Measurements from ENCODE around the gene OVOL1. TPM values are rescaled to one million over a fixed set of nuclear protein-coding genes. Genes with fewer than 3 reads are reported as not detected.

OVOL1 gene
- total and polyA plus RNA-seq, 4 experiments from 2014 or later: not detected

GRCh38 chr11:65786008-65786785 is 666 bp upstream of the OVOL1 start:
- intact Hi-C loops (cut with micrococcal nuclease): no loop called here
- Histone ChIP-seq H3K27me3 (ENCODE audit: insufficient read depth, low read length) (peaks cover 20% of the 10 kb centered on the region), H3K36me3 (ENCODE audit: insufficient read depth, low read length) (no peaks in the 10 kb centered on the region), H3K9me3 (ENCODE audit: control insufficient read depth in 1 of 2, low read length in 2 of 2) (no peaks in the 10 kb centered on the region), H3K4me3 (ENCODE audit: low read length in 2 of 2) (no peak overlapping the region), H3K4me1 (ENCODE audit: insufficient read depth, low read length) (peaks cover 35% of the 10 kb centered on the region), H3K27ac (ENCODE audit: low read depth, low read length) (no peak overlapping the region)
- peak overlapping the region in 2 of 7 donors; percentile 13 to 58 for H3K27ac Mint-ChIP-seq
- H3K4me1 Mint-ChIP-seq: peaks cover 15 to 45% (median 31%) of the 10 kb centered on the region in 4 donors
- peak overlapping the region; percentile 15 to 84 (median 62) for H3K4me3 Mint-ChIP-seq
- no peaks in the 10 kb centered on the region for H3K9me3 Mint-ChIP-seq
- CTCF ChIA-PET (ENCODE audit: partially characterized antibody): no interaction called here
- POLR2A ChIA-PET (ENCODE audit: partially characterized antibody): no interaction called here
- no peaks in the 10 kb centered on the region for H3K36me3 Mint-ChIP-seq
- peak in 1 of 5 donors; percentile 22 for DNase-seq
- peaks cover 16 to 18% of the 10 kb centered on the region in 2 donors for H3K27me3 Mint-ChIP-seq

GRCh38 chr11:65787649-65788622 is 1.1 kb downstream of the OVOL1 start:
- no peaks in the 10 kb centered on the region for H3K9me3 Mint-ChIP-seq
- H3K4me3 Mint-ChIP-seq: peak overlapping the region; percentile 71 to 93 (median 83)
- intact Hi-C loops (cut with micrococcal nuclease): no loop called here
- no peak for DNase-seq
- Histone ChIP-seq H3K4me3 (ENCODE audit: low read length in 2 of 2) (no peak overlapping the region), H3K4me1 (ENCODE audit: insufficient read depth, low read length) (peaks cover 41% of the 10 kb centered on the region), H3K36me3 (ENCODE audit: insufficient read depth, low read length) (no peaks in the 10 kb centered on the region), H3K9me3 (ENCODE audit: control insufficient read depth in 1 of 2, low read length in 2 of 2) (no peaks in the 10 kb centered on the region), H3K27ac (ENCODE audit: low read depth, low read length) (no peak overlapping the region), H3K27me3 (ENCODE audit: insufficient read depth, low read length) (peaks cover 20% of the 10 kb centered on the region)
- no peaks in the 10 kb centered on the region for H3K36me3 Mint-ChIP-seq
- peaks cover 18% of the 10 kb centered on the region in 2 donors for H3K27me3 Mint-ChIP-seq
- ChIA-PET POLR2A (ENCODE audit: partially characterized antibody) (interaction anchor here (0.6 to 1.2 kb wide), 4 partner anchors 7 to 46 kb away, joined by 3 to 4 read pairs (median 4); partner anchors contain the start of genes AP5B1 and SNX32), CTCF (ENCODE audit: partially characterized antibody) (interaction anchor here (1.8 to 2.3 kb wide), 3 partner anchors 8 to 30 kb away, joined by 5 to 10 read pairs (median 10); partner anchors contain the start of gene AP5B1)
- H3K4me1 Mint-ChIP-seq: peaks cover 15 to 56% (median 34%) of the 10 kb centered on the region in 4 donors
- peak overlapping the region in 3 of 7 donors; percentile 14 to 68 (median 29) for H3K27ac Mint-ChIP-seq

- Histone ChIP-seq H3K9me3 (ENCODE audit: control insufficient read depth in 1 of 2, low read length in 2 of 2) (no peaks in the 10 kb centered on the region), H3K27ac (ENCODE audit: low read depth, low read length) (no peak overlapping the region), H3K4me1 (ENCODE audit: insufficient read depth, low read length) (peaks cover 41% of the 10 kb centered on the region), H3K36me3 (ENCODE audit: insufficient read depth, low read length) (no peaks in the 10 kb centered on the region), H3K27me3 (ENCODE audit: insufficient read depth, low read length) (peaks cover 20% of the 10 kb centered on the region), H3K4me3 (ENCODE audit: low read length in 2 of 2) (no peak overlapping the region)
- Mint-ChIP-seq H3K27ac (peak overlapping the region in 1 of 7 donors; percentile 70), H3K4me1 (peaks cover 12 to 52% (median 31%) of the 10 kb centered on the region in 4 donors), H3K4me3 (peak overlapping the region in 2 of 8 donors; percentile 34 to 93), H3K9me3 (no peaks in the 10 kb centered on the region), H3K27me3 (peaks cover 18% of the 10 kb centered on the region in 2 donors), H3K36me3 (no peaks in the 10 kb centered on the region)
- no peak for DNase-seq
- CTCF ChIA-PET (ENCODE audit: partially characterized antibody): interaction anchor here (1.8 to 2.3 kb wide), 3 partner anchors 9 to 29 kb away, joined by 5 to 10 read pairs (median 10); partner anchors contain the start of gene AP5B1
- intact Hi-C loops (cut with micrococcal nuclease): no loop called here
- POLR2A ChIA-PET (ENCODE audit: partially characterized antibody): interaction anchor here (1.2 kb wide), 1 partner anchor 8 kb away, joined by 4 read pairs; the partner anchor contains the start of gene AP5B1
Measured at GRCh38 chr11:65788821-65789220, 2.0 kb downstream of the OVOL1 start.

- POLR2A ChIA-PET (ENCODE audit: partially characterized antibody): interaction anchor here (1.2 to 2.3 kb wide), 2 partner anchors 9 kb away, joined by 4 to 14 read pairs; partner anchors contain the start of gene AP5B1
Measured at GRCh38 chr11:65789230-65790103, 2.6 kb downstream of the OVOL1 start.

GRCh38 chr11:65790104-65790901 is 3.4 kb downstream of the OVOL1 start:
- no peaks in the 10 kb centered on the region for H3K9me3 ChIP-seq (ENCODE audit: control insufficient read depth in 1 of 2, low read length in 2 of 2)
- intact Hi-C loops (cut with micrococcal nuclease): no loop called here
- no peaks in the 10 kb centered on the region for H3K36me3 Mint-ChIP-seq
- H3K4me1 Mint-ChIP-seq: peaks cover 9 to 44% (median 23%) of the 10 kb centered on the region in 4 donors
- CTCF ChIA-PET (ENCODE audit: partially characterized antibody): interaction anchor here (0.8 to 4.0 kb wide), 2 partner anchors 10 to 27 kb away, joined by 4 to 20 read pairs; partner anchors contain the start of gene AP5B1
- no peak overlapping the region for H3K27ac ChIP-seq (ENCODE audit: low read depth, low read length)
- no peaks in the 10 kb centered on the region for H3K36me3 ChIP-seq (ENCODE audit: insufficient read depth, low read length)
- H3K4me3 ChIP-seq (ENCODE audit: low read length in 2 of 2): no peak overlapping the region
- POLR2A ChIA-PET (ENCODE audit: partially characterized antibody): interaction anchor here (2.3 kb wide), 1 partner anchor 10 kb away, joined by 14 read pairs; the partner anchor contains the start of gene AP5B1
- peaks cover 18% of the 10 kb centered on the region in 2 donors for H3K27me3 Mint-ChIP-seq
- peaks cover 20% of the 10 kb centered on the region for H3K27me3 ChIP-seq (ENCODE audit: insufficient read depth, low read length)
- no peak for DNase-seq
- no peaks in the 10 kb centered on the region for H3K9me3 Mint-ChIP-seq
- peak overlapping the region in 1 of 8 donors; percentile 26 for H3K4me3 Mint-ChIP-seq
- H3K27ac Mint-ChIP-seq: no peak overlapping the region
- H3K4me1 ChIP-seq (ENCODE audit: insufficient read depth, low read length): peaks cover 37% of the 10 kb centered on the region

More at GRCh38 chr11:65789230-65790103, 2.6 kb downstream of the OVOL1 start:
- peaks cover 18% of the 10 kb centered on the region in 2 donors for H3K27me3 Mint-ChIP-seq
- no peaks in the 10 kb centered on the region for H3K9me3 Mint-ChIP-seq
- H3K9me3 ChIP-seq (ENCODE audit: control insufficient read depth in 1 of 2, low read length in 2 of 2): no peaks in the 10 kb centered on the region
- H3K36me3 Mint-ChIP-seq: no peaks in the 10 kb centered on the region
- H3K4me3 Mint-ChIP-seq: peak overlapping the region in 1 of 8 donors; percentile 33
- H3K27ac ChIP-seq (ENCODE audit: low read depth, low read length): no peak overlapping the region
- intact Hi-C loops (cut with micrococcal nuclease): no loop called here
- H3K4me1 ChIP-seq (ENCODE audit: insufficient read depth, low read length): peaks cover 41% of the 10 kb centered on the region
- CTCF ChIA-PET (ENCODE audit: partially characterized antibody): interaction anchor here (0.8 to 4.0 kb wide), 5 partner anchors 9 to 28 kb away, joined by 4 to 20 read pairs (median 10); partner anchors contain the start of gene AP5B1
- peak overlapping the region in 1 of 7 donors; percentile 70 for H3K27ac Mint-ChIP-seq
- H3K27me3 ChIP-seq (ENCODE audit: insufficient read depth, low read length): peaks cover 20% of the 10 kb centered on the region
- DNase-seq: no peak
- no peaks in the 10 kb centered on the region for H3K36me3 ChIP-seq (ENCODE audit: insufficient read depth, low read length)
- peaks cover 12 to 52% (median 29%) of the 10 kb centered on the region in 4 donors for H3K4me1 Mint-ChIP-seq
- H3K4me3 ChIP-seq (ENCODE audit: low read length in 2 of 2): no peak overlapping the region
